ENCODE measurements around the gene CAMK2G.

Gene CAMK2G

DNA sequence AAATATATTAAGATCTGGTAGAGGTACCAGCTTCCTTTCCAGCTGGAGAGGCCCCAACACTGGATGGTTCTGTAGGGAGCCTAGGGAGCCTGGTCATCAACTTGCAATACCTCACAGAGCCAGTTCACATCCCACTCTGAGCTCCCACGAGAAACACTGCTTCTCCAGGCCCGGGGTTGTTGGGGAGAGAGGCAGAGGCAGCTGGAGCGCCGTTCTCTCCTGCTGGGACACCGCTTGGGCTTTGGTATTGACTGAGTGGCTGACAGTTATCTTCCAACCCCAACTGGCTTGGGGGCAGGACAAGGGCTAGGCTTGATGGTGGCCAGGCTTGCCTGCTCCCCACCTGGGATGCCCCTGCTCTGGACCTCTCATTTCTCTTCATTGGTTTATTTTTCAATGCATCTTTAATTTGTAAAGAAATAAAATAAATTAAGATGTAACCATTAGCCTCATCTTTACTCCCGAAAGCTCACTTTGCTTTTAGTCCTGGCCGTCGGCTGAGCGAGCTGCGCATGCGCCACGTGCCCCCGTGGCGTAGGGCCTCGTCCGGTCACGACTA is 102.6 kb downstream of the CAMK2G start:
- DNase-seq (ENCODE audit: low read depth in 3 of 3): peak in 2 of 3 experiments; percentile 56 to 58

DNA sequence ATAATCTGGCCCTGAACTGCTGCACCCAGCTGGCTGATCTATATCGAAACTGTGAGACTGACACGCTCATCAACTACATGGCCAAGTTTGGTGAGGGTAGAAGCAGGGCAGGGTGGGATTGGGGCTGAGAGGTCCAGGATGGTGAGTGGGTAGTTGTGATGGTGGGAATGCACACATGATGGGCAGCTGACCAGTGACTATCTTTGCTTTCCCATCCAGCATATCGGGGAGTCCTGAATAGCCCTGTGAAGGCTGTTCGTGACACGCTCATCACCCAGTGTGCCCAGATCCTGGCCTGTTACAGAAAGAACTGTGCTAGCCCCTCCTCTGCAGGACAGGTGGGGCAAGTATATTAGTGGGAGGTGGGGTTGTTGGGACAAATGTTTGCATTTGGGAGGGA is 105.0 kb downstream of the CAMK2G start:
- no peak for DNase-seq (ENCODE audit: low read depth in 3 of 3)

DNA sequence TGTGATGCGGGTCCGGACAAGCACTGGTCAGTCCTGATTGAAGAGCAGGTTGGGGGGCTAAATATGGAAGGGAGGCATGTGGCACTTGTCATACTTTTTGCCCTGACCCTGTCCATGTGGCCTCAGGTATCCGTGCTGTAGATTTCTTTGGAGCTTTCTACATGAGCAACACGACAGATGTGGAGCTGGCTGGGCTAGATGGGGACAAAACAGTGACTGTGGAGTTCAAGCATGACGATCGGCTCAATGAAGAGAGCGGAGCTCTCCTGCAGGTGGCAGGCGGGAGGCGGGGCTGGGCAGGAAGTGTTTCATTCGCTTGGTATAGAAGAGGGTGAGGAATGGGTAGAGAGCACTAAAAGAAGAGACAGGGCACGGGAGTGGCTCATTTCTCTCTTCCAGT is 105.5 kb downstream of the CAMK2G start:
- peak; percentile 33 to 58 (median 43) for DNase-seq (ENCODE audit: low read depth in 3 of 3)

DNA sequence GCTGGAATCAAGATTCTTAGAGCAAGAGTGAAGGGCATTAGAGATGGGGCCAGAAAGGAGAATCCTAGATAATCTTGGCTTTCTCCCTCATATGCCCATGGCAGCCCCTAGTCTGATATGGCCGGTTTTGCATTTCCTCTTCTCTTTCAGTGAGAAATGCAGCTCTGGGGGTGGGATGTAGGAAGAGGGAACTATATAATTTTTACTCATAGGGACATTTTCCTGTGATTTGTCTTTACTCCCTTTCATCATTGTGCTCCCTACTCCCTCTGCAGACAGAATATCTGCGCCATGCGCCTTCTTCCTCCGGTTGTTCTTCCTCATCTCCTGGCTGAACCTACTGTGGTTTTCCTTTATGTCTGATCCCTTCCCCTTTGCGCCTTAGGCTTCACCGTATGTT is 109.3 kb downstream of the CAMK2G start:
- DNase-seq (ENCODE audit: low read depth in 3 of 3): no peak

DNA sequence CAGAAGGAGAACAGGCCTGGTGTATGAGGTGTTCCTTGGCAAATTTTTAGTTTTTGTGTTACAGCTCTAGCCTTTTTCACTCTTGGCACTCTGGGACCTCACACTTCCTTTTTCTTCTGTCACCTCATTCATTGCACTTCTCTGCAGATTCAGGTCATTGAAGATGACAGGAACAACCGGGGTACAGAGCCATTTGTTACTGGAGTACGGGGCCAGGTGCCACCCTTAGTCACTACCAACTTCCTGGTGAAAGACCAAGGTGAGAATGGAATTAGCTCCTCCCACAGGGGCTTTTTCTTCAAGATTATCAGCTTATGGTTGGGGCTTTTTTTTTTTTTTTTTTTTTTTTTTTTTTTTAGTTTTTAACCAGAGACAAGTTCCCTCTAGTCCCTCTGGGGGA is 111.0 kb downstream of the CAMK2G start:
- no peak for DNase-seq (ENCODE audit: low read depth in 3 of 3)

DNA sequence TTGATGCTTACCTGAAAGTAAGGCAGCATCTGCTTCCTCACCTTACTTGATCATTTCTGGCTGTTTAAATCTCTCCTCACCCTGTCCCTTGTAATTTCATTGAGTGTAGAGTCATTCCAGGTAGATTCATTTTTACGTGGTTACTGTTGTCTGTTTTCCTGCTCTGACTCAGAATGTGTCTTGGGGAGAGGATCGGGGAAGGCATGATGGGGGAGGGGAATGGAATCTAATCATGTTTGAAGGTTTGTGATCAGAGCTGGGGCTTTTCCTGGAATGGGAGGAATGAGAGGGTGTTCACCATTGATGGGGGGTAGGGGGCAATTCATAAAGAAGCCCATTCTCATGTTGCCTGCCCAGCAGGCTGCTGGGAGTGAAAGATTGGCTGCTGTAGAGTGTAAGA is 111.4 kb downstream of the CAMK2G start:
- DNase-seq (ENCODE audit: low read depth in 3 of 3): no peak
